Neuronal stem cell (in vitro differentiated cells): ENCODE measurements around the gene PKP4.

Experiments used
- DNase-seq: peaks from one replicate; pipeline ENCODE4 v3.0.0-alpha.2; 2013; ENCODE audit warnings: low spot score
- H2AFZ ChIP-seq: one replicate; pipeline ENCODE4 v1.6.1; 2013; ENCODE audit warnings: mild to moderate bottlenecking, low read length, inconsistent platforms
- H2AK5ac ChIP-seq: 2 replicates; pipeline ENCODE4 v1.6.1; 2013; ENCODE audit warnings: low read depth, mild to moderate bottlenecking, inconsistent platforms, low read length, moderate library complexity, mixed read lengths
- H2BK120ac ChIP-seq: 2 replicates; pipeline ENCODE4 v1.6.1; 2013; ENCODE audit warnings: low read depth, mild to moderate bottlenecking, inconsistent platforms, low read length, moderate library complexity, mixed read lengths
- H2BK12ac ChIP-seq: one replicate; pipeline ENCODE4 v1.6.1; 2013; ENCODE audit warnings: low read length, inconsistent platforms
- H2BK15ac ChIP-seq: 2 replicates; pipeline ENCODE4 v1.6.1; 2013; ENCODE audit warnings: mild to moderate bottlenecking, low read length, inconsistent platforms, mixed read lengths
- H2BK5ac ChIP-seq: one replicate; pipeline ENCODE4 v1.6.1; 2013; ENCODE audit warnings: inconsistent platforms, mild to moderate bottlenecking, low read length, moderate library complexity
- H3K14ac ChIP-seq: one replicate; pipeline ENCODE4 v1.6.1; 2013; ENCODE audit warnings: low read length, inconsistent platforms
- H3K18ac ChIP-seq: 2 replicates; pipeline ENCODE4 v1.6.1; 2013; ENCODE audit warnings: low read length, inconsistent platforms
- H3K23ac ChIP-seq: 2 replicates; pipeline ENCODE4 v1.6.1; 2013; ENCODE audit warnings: low read depth, mild to moderate bottlenecking, mixed read lengths, low read length, inconsistent platforms; ENCODE audit not compliant: poor library complexity
- H3K27ac ChIP-seq: replicated peaks from 3 replicates; pipeline ENCODE4 v1.5.1; 2013; ENCODE audit warnings: low read length, inconsistent platforms
- H3K27me3 ChIP-seq, 3 experiments: 2 replicates each; pipeline ENCODE4 v1.6.1; 2013; ENCODE audit warnings: low read length in 3 of 3, mild to moderate bottlenecking in 2 of 3, inconsistent platforms in 1 of 3, low read depth in 1 of 3, mixed read lengths in 1 of 3, moderate library complexity in 1 of 3; ENCODE audit not compliant: control insufficient read depth in 3 of 3, insufficient read depth in 3 of 3
- H3K36me3 ChIP-seq, 2 donors: replicated peaks in 1 of 2; 2 replicates each; pipeline ENCODE4 v1.6.1; 2013; ENCODE audit warnings: low read length in 2 of 2; ENCODE audit not compliant: control insufficient read depth in 2 of 2, insufficient read depth in 2 of 2
- H3K4ac ChIP-seq: 2 replicates; pipeline ENCODE4 v1.6.1; 2013; ENCODE audit warnings: inconsistent platforms, mild to moderate bottlenecking, low read length, moderate library complexity
- H3K4me1 ChIP-seq, 2 donors: 1 replicate in 1 of 2; 2 replicates in 1 of 2; pipeline ENCODE4 v1.6.1; 2013; ENCODE audit warnings: low read length in 2 of 2, low read depth in 1 of 2; ENCODE audit not compliant: control insufficient read depth in 2 of 2, insufficient read depth in 1 of 2
- H3K4me2 ChIP-seq: one replicate; pipeline ENCODE4 v1.6.1; 2013; ENCODE audit warnings: mild to moderate bottlenecking, low read length, inconsistent platforms; ENCODE audit not compliant: insufficient read depth, poor library complexity, severe bottlenecking
- H3K4me3 ChIP-seq, 2 donors: 2 replicates each; pipeline ENCODE4 v1.5.1; 2013; ENCODE audit warnings: low read length in 2 of 2, mild to moderate bottlenecking in 2 of 2, inconsistent platforms in 1 of 2, moderate library complexity in 1 of 2
- H3K79me1 ChIP-seq: one replicate; pipeline ENCODE4 v1.6.1; 2013; ENCODE audit warnings: low read depth, mild to moderate bottlenecking, inconsistent platforms, low read length, moderate library complexity
- H3K9ac ChIP-seq: one replicate; pipeline ENCODE4 v1.6.1; 2013; ENCODE audit warnings: mild to moderate bottlenecking, low read depth, low read length, inconsistent platforms; ENCODE audit not compliant: poor library complexity
- H3K9me3 ChIP-seq, 2 donors: replicated peaks in 1 of 2; 2 replicates each; pipeline versions ENCODE3 to v1.6.1; 2013; ENCODE audit warnings: low read length in 2 of 2, mild to moderate bottlenecking in 2 of 2, inconsistent platforms in 1 of 2, low read depth in 1 of 2, mixed read lengths in 1 of 2, moderate library complexity in 1 of 2; ENCODE audit not compliant: control insufficient read depth in 2 of 2, insufficient read depth in 1 of 2
- H4K8ac ChIP-seq: one replicate; pipeline ENCODE4 v1.6.1; 2013; ENCODE audit warnings: low read depth, mild to moderate bottlenecking, inconsistent platforms, low read length, moderate library complexity
- H4K91ac ChIP-seq: one replicate; pipeline ENCODE4 v1.6.1; 2013; ENCODE audit warnings: low read length, low read depth, mild to moderate bottlenecking, inconsistent platforms; ENCODE audit not compliant: poor library complexity
- WGBS, 2 donors: extraction: QIAGEN DNeasy Blood & Tissue Kit; methylation state at CpG; one replicate each; pipeline ENCODE4 v1.1.7; 2013; ENCODE audit warnings: missing lambda C conversion rate in 2 of 2, mixed read lengths in 1 of 2; ENCODE audit not compliant: insufficient read length in 2 of 2, insufficient replicate concordance in 1 of 2; ENCODE audit errors: extremely low coverage in 2 of 2; 5-methylcytosine and 5-hydroxymethylcytosine counted together

Gene PKP4

DNA sequence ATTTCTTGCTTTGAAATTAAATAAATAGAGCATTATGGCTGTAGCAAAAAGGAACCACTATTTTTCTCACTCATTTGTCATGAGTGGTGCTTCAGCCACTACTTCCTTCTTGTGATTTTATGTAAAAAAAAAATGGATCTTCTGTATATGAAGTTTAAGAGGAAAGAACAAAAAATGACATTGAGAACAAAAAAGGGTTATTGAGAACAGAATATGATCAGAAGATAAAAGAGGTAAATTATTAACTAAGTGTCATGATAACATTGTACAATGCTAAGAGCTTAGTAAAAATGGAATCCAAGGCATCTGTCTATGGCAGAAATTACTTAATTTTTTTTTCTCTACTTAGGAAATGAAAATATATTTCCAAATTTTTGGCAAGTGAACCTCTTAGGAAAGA is 103.5 kb downstream of the PKP4 start:
- Histone ChIP-seq H3K9me3 (no peaks in the 10 kb centered on the region), H3K27me3 (no peaks in the 10 kb centered on the region), H3K4me2 (no peak overlapping the region), H2BK5ac (no peak overlapping the region), H3K36me3 (no peaks in the 10 kb centered on the region), H2AK5ac (no peak overlapping the region), H3K4me1 (no peaks in the 10 kb centered on the region), H2BK120ac (no peak overlapping the region), H2BK12ac (no peak overlapping the region), H3K14ac (no peak overlapping the region), H3K23ac (no peak overlapping the region), H3K79me1 (no peaks in the 10 kb centered on the region), H3K4me3 (no peak overlapping the region), H3K9ac (no peak overlapping the region), H2AFZ (no peak overlapping the region), H3K27ac (no peak overlapping the region), H3K4ac (no peak overlapping the region), H2BK15ac (no peak overlapping the region), H4K91ac (no peak overlapping the region), H3K18ac (no peak overlapping the region), H4K8ac (no peak overlapping the region)
- DNase-seq: no peak

DNA sequence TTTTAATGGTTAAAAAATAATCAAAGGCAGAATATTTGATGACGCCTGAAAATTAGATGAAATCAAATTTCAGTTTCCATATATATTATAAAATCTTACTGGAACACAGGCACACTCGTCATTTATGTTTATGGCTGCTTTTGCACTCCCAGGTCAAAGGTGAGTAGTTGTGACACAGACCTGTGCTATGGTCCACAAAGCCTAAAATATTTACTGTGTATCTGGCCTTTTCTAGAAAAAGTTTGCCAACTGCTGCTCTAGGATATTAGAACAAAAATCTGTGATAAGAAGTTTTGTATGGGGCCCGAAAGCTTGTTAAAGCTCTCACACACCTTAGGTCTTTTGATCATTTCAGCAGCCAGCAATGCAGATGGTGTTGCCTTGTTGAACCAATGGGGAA is 104.3 kb downstream of the PKP4 start:
- no peaks in the 10 kb centered on the region for H3K36me3 ChIP-seq
- no peak overlapping the region for H2BK12ac ChIP-seq
- H3K4me1 ChIP-seq: no peaks in the 10 kb centered on the region
- H3K18ac ChIP-seq: no peak overlapping the region
- H2AK5ac ChIP-seq: no peak overlapping the region
- H3K4me3 ChIP-seq: no peak overlapping the region
- H2AFZ ChIP-seq: no peak overlapping the region
- no peak overlapping the region for H3K23ac ChIP-seq
- no CpG with 5 or more reads among the region's 3 CpGs for WGBS, 2 donors
- H3K9ac ChIP-seq: no peak overlapping the region
- no peak overlapping the region for H2BK15ac ChIP-seq
- H3K9me3 ChIP-seq: no peaks in the 10 kb centered on the region
- no peak overlapping the region for H2BK5ac ChIP-seq
- H3K27me3 ChIP-seq: no peaks in the 10 kb centered on the region
- no peak overlapping the region for H4K91ac ChIP-seq
- no peak overlapping the region for H3K4me2 ChIP-seq
- no peak overlapping the region for H3K27ac ChIP-seq
- no peak for DNase-seq
- H4K8ac ChIP-seq: no peak overlapping the region
- H2BK120ac ChIP-seq: no peak overlapping the region
- no peak overlapping the region for H3K14ac ChIP-seq
- H3K4ac ChIP-seq: no peak overlapping the region
- H3K79me1 ChIP-seq: no peaks in the 10 kb centered on the region

DNA sequence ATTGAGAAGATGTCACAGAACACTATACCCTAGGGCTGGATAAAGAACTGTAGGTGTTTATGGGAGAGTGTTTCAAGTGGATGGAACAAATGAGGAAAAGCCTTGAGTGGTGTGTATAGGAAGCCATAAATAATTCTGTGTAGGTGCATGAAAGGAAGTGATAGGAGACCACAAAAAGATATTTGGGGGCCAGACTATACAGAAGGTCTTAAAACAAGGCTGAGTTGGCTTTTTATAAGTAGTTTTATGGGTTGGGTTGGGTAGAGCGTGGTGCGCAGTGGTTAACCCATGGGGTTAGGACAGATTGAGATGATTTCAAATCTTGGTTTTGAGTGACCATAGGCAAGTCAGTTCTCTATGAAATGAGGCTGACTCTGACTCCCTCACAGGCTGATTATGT is 110.5 kb downstream of the PKP4 start:
- H2BK5ac ChIP-seq: no peak overlapping the region
- no peak overlapping the region for H3K4me2 ChIP-seq
- H3K27ac ChIP-seq: no peak overlapping the region
- H3K23ac ChIP-seq: no peak overlapping the region
- H3K4me3 ChIP-seq: no peak overlapping the region
- H3K4me1 ChIP-seq: no peaks in the 10 kb centered on the region
- H3K27me3 ChIP-seq: no peaks in the 10 kb centered on the region
- peaks cover 2% of the 10 kb centered on the region for H3K79me1 ChIP-seq
- no peak for DNase-seq
- H2AK5ac ChIP-seq: no peak overlapping the region
- H2AFZ ChIP-seq: no peak overlapping the region
- no peak overlapping the region for H3K14ac ChIP-seq
- H2BK12ac ChIP-seq: no peak overlapping the region
- H3K9ac ChIP-seq: no peak overlapping the region
- no peak overlapping the region for H3K18ac ChIP-seq
- no peak overlapping the region for H3K4ac ChIP-seq
- no peak overlapping the region for H4K91ac ChIP-seq
- no CpG with 5 or more reads among the region's 2 CpGs for WGBS, 2 donors
- H2BK15ac ChIP-seq: no peak overlapping the region
- H4K8ac ChIP-seq: no peak overlapping the region
- no peaks in the 10 kb centered on the region for H3K36me3 ChIP-seq
- no peak overlapping the region for H2BK120ac ChIP-seq
- H3K9me3 ChIP-seq: peaks cover 0 to 3% of the 10 kb centered on the region in 2 donors

DNA sequence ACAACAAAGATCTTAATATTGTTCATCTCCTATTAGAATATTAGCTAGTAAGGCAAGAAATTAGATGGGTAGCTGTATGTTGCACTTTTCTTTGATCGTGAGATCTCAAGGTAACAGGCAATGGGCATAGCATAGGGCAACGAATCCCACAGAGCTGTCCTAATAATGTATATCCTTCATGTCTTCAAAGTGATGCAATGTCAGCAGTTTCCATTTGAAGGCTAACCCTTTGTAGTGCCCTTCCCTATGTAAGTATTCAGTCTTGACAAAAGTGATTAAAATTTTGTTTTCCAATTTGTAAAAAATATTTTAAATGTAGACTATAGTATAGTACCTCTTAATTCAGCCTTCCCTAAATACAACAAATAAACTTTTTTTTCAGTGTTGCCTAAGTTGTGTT is 112.5 kb downstream of the PKP4 start:
- H3K79me1 ChIP-seq: peaks cover 2% of the 10 kb centered on the region
- peaks cover 0 to 8% of the 10 kb centered on the region in 2 donors for H3K9me3 ChIP-seq
- H2BK12ac ChIP-seq: no peak overlapping the region
- H4K91ac ChIP-seq: no peak overlapping the region
- no CpG with 5 or more reads among the region's 2 CpGs for WGBS, 2 donors
- no peak overlapping the region for H3K23ac ChIP-seq
- no peaks in the 10 kb centered on the region for H3K36me3 ChIP-seq
- H4K8ac ChIP-seq: no peak overlapping the region
- no peak overlapping the region for H2BK5ac ChIP-seq
- no peak overlapping the region for H3K18ac ChIP-seq
- H2AK5ac ChIP-seq: no peak overlapping the region
- no peak overlapping the region for H3K27ac ChIP-seq
- H2AFZ ChIP-seq: no peak overlapping the region
- H3K27me3 ChIP-seq: no peaks in the 10 kb centered on the region
- no peak overlapping the region for H3K4me3 ChIP-seq
- no peaks in the 10 kb centered on the region for H3K4me1 ChIP-seq
- no peak overlapping the region for H3K4ac ChIP-seq
- DNase-seq: no peak
- H2BK120ac ChIP-seq: no peak overlapping the region
- no peak overlapping the region for H2BK15ac ChIP-seq
- H3K14ac ChIP-seq: no peak overlapping the region
- no peak overlapping the region for H3K4me2 ChIP-seq
- no peak overlapping the region for H3K9ac ChIP-seq
